K562 (cell line): Measurements from ENCODE around the gene GARNL3. TPM values are rescaled to one million over a fixed set of nuclear protein-coding genes. Genes with fewer than 3 reads are reported as not detected.

Source experiments
- ASH1L ChIP-seq: fragments of 450-650 bp; IDR thresholded peaks from 2 replicates; pipeline ENCODE4 v1.6.1; 2018; ENCODE audit warnings: borderline replicate concordance, mild to moderate bottlenecking, low read depth; ENCODE audit not compliant: partially characterized antibody
- BMI1 ChIP-seq: fragments of 150-350 bp; IDR thresholded peaks from 2 replicates; pipeline ENCODE4 v1.6.1; 2014; ENCODE audit warnings: low read length
- CTBP1 ChIP-seq: fragments of 450-650 bp; IDR thresholded peaks from 2 replicates; pipeline ENCODE4 v1.6.1; 2016; ENCODE audit warnings: borderline replicate concordance
- CXXC5 ChIP-seq: fragments of 250-450 bp; sonication (Bioruptor Pico); IDR thresholded peaks from 2 replicates; pipeline ENCODE4 v1.8.0; 2022; ENCODE audit warnings: inconsistent platforms, mild to moderate bottlenecking, moderate library complexity
- EP400 ChIP-seq: fragments of 450-650 bp; IDR thresholded peaks from 2 replicates; pipeline ENCODE4 v1.6.1; 2017; ENCODE audit warnings: antibody characterized with exemption, mild to moderate bottlenecking, moderate library complexity
- HDAC6 ChIP-seq: IDR thresholded peaks from 2 replicates; pipeline ENCODE4 v1.6.1; 2012; ENCODE audit warnings: low read depth, mild to moderate bottlenecking, control low read depth, inconsistent platforms, low read length, moderate library complexity
- MAFF ChIP-seq: IDR thresholded peaks from 2 replicates; pipeline ENCODE4 v1.6.1; 2012; ENCODE audit warnings: low read length, improper control_type of control experiment
- MAZ ChIP-seq, 2 experiments: fragments of 450-650 bp in 1 of 2; sonication (generic) in 1 of 2; formaldehyde crosslinking; IDR thresholded peaks in 1 of 2; conservative IDR thresholded peaks in 1 of 2; 2 replicates each; pipeline versions ENCODE4 v1.4.0 to v1.5.0; 2020; ENCODE audit warnings: mild to moderate bottlenecking in 1 of 2, missing genetic modification reagents in 1 of 2
- PHB2 ChIP-seq: fragments of 450-650 bp; IDR thresholded peaks from 2 replicates; pipeline ENCODE4 v1.6.1; 2017; ENCODE audit warnings: low read depth
- PTTG1 ChIP-seq: fragments of 450-650 bp; IDR thresholded peaks from 2 replicates; pipeline ENCODE4 v1.6.1; 2016; ENCODE audit warnings: low read depth, mild to moderate bottlenecking, missing genetic modification characterization, missing compliant biosample characterization
- SIN3A ChIP-seq, 2 experiments: fragments of 150-350 bp in 1 of 2; IDR thresholded peaks; 2 replicates each; pipeline ENCODE4 v1.6.1; 2011 to 2016; ENCODE audit warnings: borderline replicate concordance in 2 of 2, low read depth in 2 of 2, low read length in 2 of 2, mild to moderate bottlenecking in 2 of 2, moderate library complexity in 2 of 2; ENCODE audit not compliant: control insufficient read depth in 1 of 2
- SOX6 ChIP-seq: fragments of 450-650 bp; IDR thresholded peaks from 2 replicates; pipeline ENCODE4 v1.6.1; 2014; ENCODE audit warnings: mild to moderate bottlenecking
- TRIM24 ChIP-seq, 2 experiments: fragments of 450-650 bp; IDR thresholded peaks; 2 replicates each; pipeline ENCODE4 v1.6.1; 2016
- WHSC1 ChIP-seq: IDR thresholded peaks from one replicate; pipeline ENCODE4 v1.6.1; 2012; ENCODE audit warnings: low read length, control low read depth, inconsistent platforms
- ZNF184 ChIP-seq: sonication (generic); formaldehyde crosslinking; IDR thresholded peaks from 2 replicates; pipeline ENCODE4 v1.5.0; 2020; ENCODE audit warnings: missing genetic modification reagents
- ZNF561 ChIP-seq: fragments of 450-650 bp; formaldehyde crosslinking; conservative IDR thresholded peaks from 2 replicates; pipeline ENCODE4 v1.4.0; 2020; ENCODE audit warnings: mild to moderate bottlenecking, moderate library complexity
- ZNF584 ChIP-seq: fragments of 200-800 bp; sonication (Bioruptor generic); IDR thresholded peaks from 2 replicates; pipeline ENCODE4 v1.6.1; 2016; ENCODE audit warnings: low read depth, mild to moderate bottlenecking, missing genetic modification characterization, missing compliant biosample characterization
- polyA plus RNA-seq, 8 experiments: library from polyadenylated mRNA; depleted of rRNA in 4 of 8; stranded (reverse) in 5 of 8; unstranded in 3 of 8; fragments of >200 nt; fragmentation: Nextera tagmentation in 2 of 8; fragmentation: Illumina TruSeq in 1 of 8; extraction: Ambion mirVana in 2 of 8; extraction: Trizol in 1 of 8; gene quantifications; 2 replicates each; pipeline versions ENCODE4 v1.2.1 to v1.2.3, GENCODE V29; 2011 to 2014; ENCODE audit warnings: inconsistent platforms in 1 of 8, missing spikeins in 1 of 8
- total RNA-seq, 7 experiments: library from RNA; depleted of rRNA in 6 of 7; stranded (reverse); fragments of >200 nt in 6 of 7; fragmentation: Illumina TruSeq in 2 of 7; extraction: Trizol in 2 of 7; gene quantifications; 2 replicates each; pipeline versions ENCODE4 v1.2.1 to v1.2.3, GENCODE V29; 2011 to 2021; ENCODE audit warnings: low replicate concordance in 1 of 7
- TF ChIP-seq, protein P1 (sequence below): fragments of 450-650 bp; IDR thresholded peaks from 2 replicates; pipeline ENCODE4 v1.6.1; 2016
- TF ChIP-seq, protein P2 (sequence below): sonication (generic); formaldehyde crosslinking; IDR thresholded peaks from 2 replicates; pipeline ENCODE4 v1.9.0; 2022; ENCODE audit warnings: mild to moderate bottlenecking, missing genetic modification reagents
- TF ChIP-seq, protein P3 (sequence below), 3 experiments: fragments of 200-800 bp in 1 of 3; sonication (Bioruptor generic) in 1 of 3; sonication (generic) in 1 of 3; formaldehyde crosslinking in 1 of 3; IDR thresholded peaks; 2 replicates each; pipeline versions ENCODE4 v1.6.1 to v1.8.0; 2016 to 2022; ENCODE audit warnings: mild to moderate bottlenecking in 2 of 3, missing compliant biosample characterization in 2 of 3, missing genetic modification characterization in 2 of 3, missing genetic modification reagents in 1 of 3
- TF ChIP-seq, protein P4 (sequence below): sonication (generic); formaldehyde crosslinking; IDR thresholded peaks from 2 replicates; pipeline ENCODE4 v1.8.0; 2022; ENCODE audit warnings: mild to moderate bottlenecking, missing genetic modification reagents
- TF ChIP-seq, protein P5 (sequence below): IDR thresholded peaks from 2 replicates; pipeline ENCODE4 v1.6.1; 2011; ENCODE audit not compliant: insufficient read length; ENCODE audit errors: extremely low read depth
- TF ChIP-seq, protein P6 (sequence below): IDR thresholded peaks from 3 replicates; pipeline ENCODE4 v1.6.1; 2011; ENCODE audit warnings: borderline replicate concordance, mild to moderate bottlenecking; ENCODE audit not compliant: insufficient read length, insufficient read depth

GARNL3 gene
- total and polyA plus RNA-seq, 9 of the 15 experiments (the other 6 are each of a cell fraction or from before 2014, with no cell fraction given): 0.35 to 2.7 (median 1.6) TPM

DNA sequence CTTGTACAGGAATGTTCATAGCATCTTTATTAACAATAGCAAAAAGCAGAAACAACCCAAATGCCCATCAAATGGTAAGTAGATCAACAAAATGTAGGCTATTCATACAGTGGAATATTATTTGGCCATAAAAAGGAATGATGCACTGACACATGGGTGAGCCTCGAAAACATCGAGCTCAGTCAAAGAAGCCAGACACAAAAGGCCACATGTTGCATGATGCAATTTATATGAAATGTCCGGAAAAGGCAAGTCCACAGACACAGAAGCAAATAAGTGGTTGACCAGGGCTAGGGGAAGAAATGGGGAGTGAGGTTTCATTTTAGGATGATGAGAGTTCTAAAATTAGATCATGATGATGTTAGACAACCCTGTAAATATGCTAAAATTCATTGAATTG lies 115.9 kb downstream of the GARNL3 start (continued):
- TF ChIP-seq, protein P1, sequence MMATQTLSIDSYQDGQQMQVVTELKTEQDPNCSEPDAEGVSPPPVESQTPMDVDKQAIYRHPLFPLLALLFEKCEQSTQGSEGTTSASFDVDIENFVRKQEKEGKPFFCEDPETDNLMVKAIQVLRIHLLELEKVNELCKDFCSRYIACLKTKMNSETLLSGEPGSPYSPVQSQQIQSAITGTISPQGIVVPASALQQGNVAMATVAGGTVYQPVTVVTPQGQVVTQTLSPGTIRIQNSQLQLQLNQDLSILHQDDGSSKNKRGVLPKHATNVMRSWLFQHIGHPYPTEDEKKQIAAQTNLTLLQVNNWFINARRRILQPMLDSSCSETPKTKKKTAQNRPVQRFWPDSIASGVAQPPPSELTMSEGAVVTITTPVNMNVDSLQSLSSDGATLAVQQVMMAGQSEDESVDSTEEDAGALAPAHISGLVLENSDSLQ: no peak
- TF ChIP-seq, protein P2, sequence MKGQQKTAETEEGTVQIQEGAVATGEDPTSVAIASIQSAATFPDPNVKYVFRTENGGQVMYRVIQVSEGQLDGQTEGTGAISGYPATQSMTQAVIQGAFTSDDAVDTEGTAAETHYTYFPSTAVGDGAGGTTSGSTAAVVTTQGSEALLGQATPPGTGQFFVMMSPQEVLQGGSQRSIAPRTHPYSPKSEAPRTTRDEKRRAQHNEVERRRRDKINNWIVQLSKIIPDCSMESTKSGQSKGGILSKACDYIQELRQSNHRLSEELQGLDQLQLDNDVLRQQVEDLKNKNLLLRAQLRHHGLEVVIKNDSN (CRISPR knock-in tag): peak; percentile 21; the same call in 1 of the 2 replicates
- TF ChIP-seq ZNF184 (CRISPR knock-in tag): no peak
- TF ChIP-seq, protein P3, sequence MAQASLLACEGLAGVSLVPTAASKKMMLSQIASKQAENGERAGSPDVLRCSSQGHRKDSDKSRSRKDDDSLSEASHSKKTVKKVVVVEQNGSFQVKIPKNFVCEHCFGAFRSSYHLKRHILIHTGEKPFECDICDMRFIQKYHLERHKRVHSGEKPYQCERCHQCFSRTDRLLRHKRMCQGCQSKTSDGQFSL (CRISPR knock-in tag; IDR thresholded peaks at IDR 0.05): no peak
- TF ChIP-seq, protein P3 (tag; IDR thresholded peaks at IDR 0.05): no peak
- TF ChIP-seq WHSC1: no peak
- TF ChIP-seq, protein P4, sequence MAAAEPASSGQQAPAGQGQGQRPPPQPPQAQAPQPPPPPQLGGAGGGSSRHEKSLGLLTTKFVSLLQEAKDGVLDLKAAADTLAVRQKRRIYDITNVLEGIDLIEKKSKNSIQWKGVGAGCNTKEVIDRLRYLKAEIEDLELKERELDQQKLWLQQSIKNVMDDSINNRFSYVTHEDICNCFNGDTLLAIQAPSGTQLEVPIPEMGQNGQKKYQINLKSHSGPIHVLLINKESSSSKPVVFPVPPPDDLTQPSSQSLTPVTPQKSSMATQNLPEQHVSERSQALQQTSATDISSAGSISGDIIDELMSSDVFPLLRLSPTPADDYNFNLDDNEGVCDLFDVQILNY (CRISPR knock-in tag): no peak
- no peak for TF ChIP-seq ZNF561
- TF ChIP-seq, protein P5, sequence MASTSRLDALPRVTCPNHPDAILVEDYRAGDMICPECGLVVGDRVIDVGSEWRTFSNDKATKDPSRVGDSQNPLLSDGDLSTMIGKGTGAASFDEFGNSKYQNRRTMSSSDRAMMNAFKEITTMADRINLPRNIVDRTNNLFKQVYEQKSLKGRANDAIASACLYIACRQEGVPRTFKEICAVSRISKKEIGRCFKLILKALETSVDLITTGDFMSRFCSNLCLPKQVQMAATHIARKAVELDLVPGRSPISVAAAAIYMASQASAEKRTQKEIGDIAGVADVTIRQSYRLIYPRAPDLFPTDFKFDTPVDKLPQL: no peak
- TF ChIP-seq, protein P6, sequence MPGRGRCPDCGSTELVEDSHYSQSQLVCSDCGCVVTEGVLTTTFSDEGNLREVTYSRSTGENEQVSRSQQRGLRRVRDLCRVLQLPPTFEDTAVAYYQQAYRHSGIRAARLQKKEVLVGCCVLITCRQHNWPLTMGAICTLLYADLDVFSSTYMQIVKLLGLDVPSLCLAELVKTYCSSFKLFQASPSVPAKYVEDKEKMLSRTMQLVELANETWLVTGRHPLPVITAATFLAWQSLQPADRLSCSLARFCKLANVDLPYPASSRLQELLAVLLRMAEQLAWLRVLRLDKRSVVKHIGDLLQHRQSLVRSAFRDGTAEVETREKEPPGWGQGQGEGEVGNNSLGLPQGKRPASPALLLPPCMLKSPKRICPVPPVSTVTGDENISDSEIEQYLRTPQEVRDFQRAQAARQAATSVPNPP: no peak
- TF ChIP-seq HDAC6: no peak
- TF ChIP-seq CXXC5 (CRISPR knock-in tag): peak; percentile 15; the same call in 1 of the 2 replicates
- TF ChIP-seq CTBP1: no peak
- TF ChIP-seq ZNF584 (CRISPR knock-in tag): no peak
- TF ChIP-seq MAFF: no peak
- TF ChIP-seq PHB2: no peak
- TF ChIP-seq EP400: peak; percentile 84
- no peak for TF ChIP-seq SIN3A (IDR thresholded peaks at IDR 0.05; ENCODE audit: borderline replicate concordance in 2 of 2, control insufficient read depth in 1 of 2, low read depth in 2 of 2, low read length in 2 of 2)
- peak; percentile 96 to 97 for TF ChIP-seq TRIM24 (IDR thresholded peaks at IDR 0.05)
- TF ChIP-seq PTTG1 (tag): no peak
- peak; percentile 31; the same call in 1 of the 2 replicates for TF ChIP-seq SOX6
- no peak for TF ChIP-seq BMI1
- TF ChIP-seq ASH1L: no peak
- TF ChIP-seq MAZ (CRISPR knock-in tag; conservative IDR thresholded peaks at IDR 0.05 in 1 of 2, IDR thresholded peaks at IDR 0.05 in 1 of 2): no peak
